Measurements from ENCODE around the gene PDE7B.
"Not testable (repeated sequence)": the region's sequence is repeated elsewhere in the genome, so short reads cannot be mapped to it uniquely, and the experiment has no call there.

PDE7B gene

DNA sequence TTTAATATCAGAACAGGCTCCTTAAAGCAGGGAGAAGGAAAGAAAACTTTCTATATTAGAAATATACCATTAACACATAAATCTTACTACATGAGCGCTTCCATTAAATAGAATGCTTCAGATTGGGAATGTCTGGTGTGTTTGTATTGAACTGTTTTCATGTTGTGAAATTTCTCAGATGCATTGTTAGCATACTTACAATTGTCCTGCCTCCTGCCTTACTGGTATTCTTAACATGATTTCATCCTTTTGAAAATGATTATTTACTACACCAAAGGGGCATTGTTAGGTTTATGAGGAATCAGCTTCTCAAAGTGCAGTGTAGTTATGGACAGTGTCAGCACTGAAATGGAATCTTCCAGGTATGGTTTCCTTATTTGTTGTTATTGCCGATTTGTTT, 253.1 kb downstream of the PDE7B start:
- no peak overlapping the region for H3K4me3 ChIP-seq (ENCODE audit: control insufficient read depth, low read depth, low read length)
- TF ChIP-seq, protein P1, sequence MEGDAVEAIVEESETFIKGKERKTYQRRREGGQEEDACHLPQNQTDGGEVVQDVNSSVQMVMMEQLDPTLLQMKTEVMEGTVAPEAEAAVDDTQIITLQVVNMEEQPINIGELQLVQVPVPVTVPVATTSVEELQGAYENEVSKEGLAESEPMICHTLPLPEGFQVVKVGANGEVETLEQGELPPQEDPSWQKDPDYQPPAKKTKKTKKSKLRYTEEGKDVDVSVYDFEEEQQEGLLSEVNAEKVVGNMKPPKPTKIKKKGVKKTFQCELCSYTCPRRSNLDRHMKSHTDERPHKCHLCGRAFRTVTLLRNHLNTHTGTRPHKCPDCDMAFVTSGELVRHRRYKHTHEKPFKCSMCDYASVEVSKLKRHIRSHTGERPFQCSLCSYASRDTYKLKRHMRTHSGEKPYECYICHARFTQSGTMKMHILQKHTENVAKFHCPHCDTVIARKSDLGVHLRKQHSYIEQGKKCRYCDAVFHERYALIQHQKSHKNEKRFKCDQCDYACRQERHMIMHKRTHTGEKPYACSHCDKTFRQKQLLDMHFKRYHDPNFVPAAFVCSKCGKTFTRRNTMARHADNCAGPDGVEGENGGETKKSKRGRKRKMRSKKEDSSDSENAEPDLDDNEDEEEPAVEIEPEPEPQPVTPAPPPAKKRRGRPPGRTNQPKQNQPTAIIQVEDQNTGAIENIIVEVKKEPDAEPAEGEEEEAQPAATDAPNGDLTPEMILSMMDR (IDR thresholded peaks at IDR 0.05; ENCODE audit: control insufficient read depth, insufficient read depth, low read depth, low read length, missing control alignments), result no peak
- no peak for DNase-seq (ENCODE audit: low read depth)

DNA sequence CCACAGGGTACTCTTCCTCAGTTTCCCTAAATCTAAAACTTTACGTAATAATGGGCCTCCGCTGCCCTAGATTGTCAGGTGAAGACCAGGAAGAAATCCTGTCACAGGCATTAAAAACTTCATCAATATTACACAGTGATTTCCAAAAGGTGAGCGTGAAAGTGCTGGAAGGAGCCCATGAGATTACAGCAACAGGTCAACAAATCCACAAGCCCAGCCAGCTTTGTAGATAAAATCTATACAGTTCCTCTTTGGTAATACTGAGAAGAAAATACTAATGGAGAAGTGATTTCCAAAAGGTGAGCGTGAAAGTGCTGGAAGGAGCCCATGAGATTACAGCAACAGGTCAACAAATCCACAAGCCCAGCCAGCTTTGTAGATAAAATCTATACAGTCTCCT, 254.3 kb downstream of the PDE7B start:
- H3K4me3 ChIP-seq (ENCODE audit: control insufficient read depth, low read depth, low read length), result not testable (repeated sequence)

DNA sequence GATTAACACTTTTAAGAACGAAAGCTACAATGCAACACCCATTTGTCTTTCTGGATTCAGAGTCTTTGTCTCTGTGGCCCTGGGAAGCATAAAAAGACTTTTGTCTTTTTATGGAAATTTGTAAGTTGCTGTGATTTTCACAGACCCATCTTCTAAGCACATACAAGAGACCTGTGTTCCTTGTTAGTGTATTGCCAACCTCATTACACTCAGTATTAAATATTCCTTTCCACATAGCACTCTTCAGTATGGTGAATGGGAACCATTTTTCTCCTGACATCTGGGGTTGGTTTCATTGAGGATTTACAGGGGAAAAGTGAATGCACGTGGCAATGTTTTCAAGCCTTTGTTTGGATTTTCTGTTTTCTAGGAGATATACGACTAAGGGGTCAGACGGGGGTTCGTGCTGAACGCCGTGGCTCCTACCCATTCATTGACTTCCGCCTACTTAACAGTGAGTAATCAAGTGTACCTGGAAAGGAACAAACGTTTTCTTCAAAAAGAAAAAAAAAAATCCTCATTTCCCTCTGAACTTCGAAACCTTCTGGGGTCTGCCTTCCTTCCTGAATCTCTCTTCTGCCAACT, 257.0 kb downstream of the PDE7B start:
- TF ChIP-seq, protein P1 (IDR thresholded peaks at IDR 0.05; ENCODE audit: control insufficient read depth, insufficient read depth, low read depth, low read length, missing control alignments), result no peak
- H3K4me3 ChIP-seq (ENCODE audit: control insufficient read depth, low read depth, low read length), result no peak overlapping the region
- no peak for DNase-seq (ENCODE audit: low read depth)

More for the DNA sequence above, 254.3 kb downstream of the PDE7B start:
- DNase-seq (ENCODE audit: low read depth), result not testable (repeated sequence)

DNA sequence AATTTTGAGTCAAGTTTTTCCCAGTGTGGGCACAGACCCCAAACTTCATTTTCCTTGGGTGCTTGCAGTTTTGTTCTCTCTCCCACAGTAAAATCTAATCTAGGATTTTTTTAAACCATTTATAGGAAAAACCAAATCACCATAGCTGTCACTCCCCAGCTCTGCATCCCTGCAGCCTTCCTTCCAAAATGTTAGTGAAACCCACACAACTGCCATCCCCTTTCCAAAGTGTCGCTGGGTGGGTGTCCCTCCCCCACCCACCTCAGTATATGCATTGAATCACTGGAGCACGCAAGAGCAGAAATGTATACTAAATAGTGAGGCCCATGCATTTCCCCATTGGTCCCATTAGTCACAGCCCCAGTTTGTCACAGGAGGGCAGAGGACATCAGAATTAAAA, 260.3 kb downstream of the PDE7B start:
- TF ChIP-seq, protein P1 (IDR thresholded peaks at IDR 0.05; ENCODE audit: control insufficient read depth, insufficient read depth, low read depth, low read length, missing control alignments), result no peak
- no peak overlapping the region for H3K4me3 ChIP-seq (ENCODE audit: control insufficient read depth, low read depth, low read length)
- no peak for DNase-seq (ENCODE audit: low read depth)

DNA sequence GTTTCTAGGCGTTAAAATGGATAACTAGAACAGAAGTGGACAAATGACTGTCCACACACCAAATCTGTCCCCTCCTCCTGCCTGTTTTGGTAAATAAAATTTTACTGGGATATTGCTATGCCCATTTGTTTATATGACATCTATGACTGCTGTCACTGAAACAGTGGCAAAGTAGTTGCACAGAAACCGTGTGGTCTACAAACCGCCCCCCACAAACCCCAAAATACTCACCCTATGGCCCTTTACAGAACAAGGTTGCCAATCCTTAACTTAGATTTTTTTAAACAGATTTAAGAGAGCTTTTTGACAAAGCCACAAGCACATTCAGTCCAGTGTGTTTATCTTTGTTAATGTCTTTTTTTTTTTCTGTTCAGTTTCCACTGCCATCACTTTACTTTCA, 260.8 kb downstream of the PDE7B start:
- TF ChIP-seq, protein P1 (IDR thresholded peaks at IDR 0.05; ENCODE audit: control insufficient read depth, insufficient read depth, low read depth, low read length, missing control alignments), result no peak
- H3K4me3 ChIP-seq (ENCODE audit: control insufficient read depth, low read depth, low read length), result no peak overlapping the region
- no peak for DNase-seq (ENCODE audit: low read depth)

DNA sequence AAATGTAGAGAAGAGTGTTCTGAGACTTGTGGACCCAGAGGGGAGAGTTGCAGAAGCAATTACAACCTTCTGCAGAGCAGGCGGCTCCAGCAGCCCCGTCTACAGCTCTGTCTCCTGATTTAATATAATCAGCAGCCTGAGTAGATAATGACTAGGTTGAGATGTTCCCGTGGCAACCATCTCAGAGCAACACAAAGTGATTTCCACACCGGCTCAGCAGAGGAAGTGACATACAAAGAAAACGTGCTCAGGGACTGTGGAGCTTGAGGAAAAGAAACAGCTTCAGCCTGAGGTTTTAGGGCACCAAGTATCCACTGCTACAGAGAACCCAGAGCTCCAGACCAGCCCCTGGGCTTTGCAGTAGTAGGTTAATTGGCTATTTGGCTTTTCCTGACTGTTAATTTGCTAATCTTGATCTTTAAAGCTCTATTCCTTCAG, 262.3 kb downstream of the PDE7B start:
- DNase-seq (ENCODE audit: low read depth), result peak; percentile 80
- no peak overlapping the region for H3K4me3 ChIP-seq (ENCODE audit: control insufficient read depth, low read depth, low read length)
- TF ChIP-seq, protein P1 (IDR thresholded peaks at IDR 0.05; ENCODE audit: control insufficient read depth, insufficient read depth, low read depth, low read length, missing control alignments), result no peak

DNA sequence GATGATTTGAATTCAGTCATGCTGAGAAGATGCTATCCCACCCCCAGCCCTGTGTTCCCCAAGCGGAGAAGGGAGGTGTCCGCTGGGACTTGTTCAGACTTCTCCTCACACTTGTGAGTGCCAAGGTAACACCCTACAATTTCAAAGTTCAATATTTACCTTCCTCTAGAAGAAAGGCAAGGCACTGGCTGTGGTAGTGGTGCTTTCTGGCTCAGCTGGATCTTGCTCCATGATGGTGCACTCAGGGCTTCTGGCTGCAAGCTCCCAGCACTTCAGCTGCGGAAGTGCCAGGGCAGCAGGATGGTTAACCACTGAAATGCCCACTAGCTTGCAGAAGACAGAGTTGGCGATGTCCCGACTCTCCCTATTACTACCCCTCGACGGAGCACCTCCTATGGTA, 263.2 kb downstream of the PDE7B start:
- no peak for DNase-seq (ENCODE audit: low read depth)
- TF ChIP-seq, protein P1 (IDR thresholded peaks at IDR 0.05; ENCODE audit: control insufficient read depth, insufficient read depth, low read depth, low read length, missing control alignments), result no peak
- H3K4me3 ChIP-seq (ENCODE audit: control insufficient read depth, low read depth, low read length), result no peak overlapping the region

Data from AG09309 (cell line).